Caco-2 (cell line): ENCODE measurements around the gene TCF12. TPM values are rescaled to one million over a fixed set of nuclear protein-coding genes. Genes with fewer than 3 reads are reported as not detected.

Experiments used
- BruUV-seq: library from RNA; stranded (reverse); fragments of 400-500 nt; replicated peaks from 2 replicates; lab custom pipeline; 2021; lab: Mats Ljungman, UMichigan
- CTCF ChIA-PET: fragments of 300-600 bp; sonication (Branson Sonifier 250); formaldehyde crosslinking; loops from one replicate; lab custom pipeline; 2022; ENCODE audit warnings: antibody characterized with exemption; lab: Charles Lee
- POLR2A ChIA-PET: fragments of 300-600 bp; sonication (Branson Sonifier 250); formaldehyde crosslinking; loops from one replicate; lab custom pipeline; 2022; ENCODE audit warnings: antibody characterized with exemption; lab: Charles Lee
- DNase-seq, 2 experiments: peaks; one replicate each; pipeline versions ENCODE4 v3.0.0 to v3.0.0-alpha.2; 2020 to 2022
- H3K27me3 ChIP-seq: replicated peaks from 2 replicates; pipeline ENCODE4 v1.6.0; 2011; ENCODE audit warnings: low read length; ENCODE audit not compliant: control insufficient read depth, insufficient read depth
- H3K36me3 ChIP-seq: 2 replicates; pipeline ENCODE4 v1.5.1; 2011; ENCODE audit warnings: low read length; ENCODE audit not compliant: control insufficient read depth, insufficient read depth
- H3K4me1 ChIP-seq: fragments of 250-450 bp; sonication (Bioruptor Pico); 2 replicates; pipeline ENCODE4 v1.5.1; 2020; ENCODE audit warnings: mild to moderate bottlenecking
- H3K4me3 ChIP-seq: 2 replicates; pipeline ENCODE4 v1.5.1; 2011; ENCODE audit warnings: low read depth, mild to moderate bottlenecking, control low read depth, low read length
- H3K9me3 ChIP-seq: fragments of 250-450 bp; sonication (Bioruptor Pico); 2 replicates; pipeline ENCODE4 v1.5.1; 2020; ENCODE audit warnings: mild to moderate bottlenecking, moderate library complexity
- H3K27ac Mint-ChIP-seq: one replicate; pipeline ENCODE4 v1.8.0; 2022; ENCODE audit warnings: mixed read lengths; ENCODE audit not compliant: unreplicated experiment
- H3K27me3 Mint-ChIP-seq: one replicate; pipeline ENCODE4 v1.8.0; 2022; ENCODE audit warnings: mixed read lengths; ENCODE audit not compliant: insufficient read depth, unreplicated experiment
- H3K36me3 Mint-ChIP-seq: one replicate; pipeline ENCODE4 v1.8.0; 2022; ENCODE audit warnings: mild to moderate bottlenecking, mixed read lengths; ENCODE audit not compliant: insufficient read depth, unreplicated experiment
- H3K4me1 Mint-ChIP-seq: one replicate; pipeline ENCODE4 v1.8.0; 2022; ENCODE audit warnings: low read depth, mixed read lengths; ENCODE audit not compliant: unreplicated experiment
- H3K4me3 Mint-ChIP-seq: one replicate; pipeline ENCODE4 v1.8.0; 2022; ENCODE audit warnings: mild to moderate bottlenecking, moderate library complexity, mixed read lengths; ENCODE audit not compliant: unreplicated experiment
- H3K9me3 Mint-ChIP-seq: one replicate; pipeline ENCODE4 v1.8.0; 2022; ENCODE audit warnings: mixed read lengths; ENCODE audit not compliant: unreplicated experiment
- CTCF ChIP-seq, 2 experiments: fragments of 200-600 bp in 1 of 2; IDR thresholded peaks; 1 replicate in 1 of 2; 2 replicates in 1 of 2; pipeline versions ENCODE4 v1.5.1 to v1.8.0; 2011 to 2022; ENCODE audit warnings: antibody characterized with exemption in 1 of 2, control low read depth in 1 of 2, inconsistent platforms in 1 of 2, low read depth in 1 of 2, low read length in 1 of 2, mild to moderate bottlenecking in 1 of 2, moderate library complexity in 1 of 2; ENCODE audit not compliant: insufficient read depth in 1 of 2, severe bottlenecking in 1 of 2, unreplicated experiment in 1 of 2
- intact Hi-C: fragments of 100-400 bp; cut with micrococcal nuclease; formaldehyde crosslinking; loops from one replicate; pipeline ENCODE4 v1.10.0; 2022; ENCODE audit not compliant: unreplicated experiment
- total RNA-seq: library from RNA; stranded (reverse); gene quantifications from 2 replicates; pipeline ENCODE4 v1.2.3, GENCODE V29; 2022

TCF12 gene
- total RNA-seq, 1 experiment from 2014 or later, result 64.4 TPM

GRCh38 chr15:56963126-56963525, 44.7 kb downstream of the TCF12 start:
- Histone ChIP-seq H3K36me3 (no peaks in the 10 kb centered on the region), H3K4me3 (no peak overlapping the region), H3K27me3 (no peaks in the 10 kb centered on the region), H3K9me3 (no peaks in the 10 kb centered on the region), H3K4me1 (peaks cover 30% of the 10 kb centered on the region)
- no peaks in the 10 kb centered on the region for H3K9me3 Mint-ChIP-seq
- peaks cover 28% of the 10 kb centered on the region for H3K4me1 Mint-ChIP-seq
- H3K4me3 Mint-ChIP-seq, result no peak overlapping the region
- no peak for TF ChIP-seq CTCF (IDR thresholded peaks at IDR 0.05; ENCODE audit: insufficient read depth in 1 of 2, low read depth in 1 of 2, low read length in 1 of 2, severe bottlenecking in 1 of 2, unreplicated experiment in 1 of 2)
- no peak overlapping the region for H3K27ac Mint-ChIP-seq
- no TSS peak for BruUV-seq
- no peak for DNase-seq
- H3K36me3 Mint-ChIP-seq, result no peaks in the 10 kb centered on the region
- intact Hi-C loops, result no loop called here
- ChIA-PET CTCF (no interaction called here), POLR2A (no interaction called here)
- H3K27me3 Mint-ChIP-seq, result no peaks in the 10 kb centered on the region

GRCh38 chr15:56963710-56964109, 45.3 kb downstream of the TCF12 start:
- Mint-ChIP-seq H3K4me3 (no peak overlapping the region), H3K27me3 (no peaks in the 10 kb centered on the region), H3K4me1 (peaks cover 27% of the 10 kb centered on the region), H3K36me3 (no peaks in the 10 kb centered on the region), H3K9me3 (no peaks in the 10 kb centered on the region), H3K27ac (no peak overlapping the region)
- no TSS peak for BruUV-seq
- POLR2A ChIA-PET, result no interaction called here
- CTCF ChIA-PET, result no interaction called here
- H3K27me3 ChIP-seq, result no peaks in the 10 kb centered on the region
- H3K4me3 ChIP-seq, result no peak overlapping the region
- H3K4me1 ChIP-seq, result peaks cover 30% of the 10 kb centered on the region
- DNase-seq, result no peak
- intact Hi-C loops, result no loop called here
- no peaks in the 10 kb centered on the region for H3K36me3 ChIP-seq
- TF ChIP-seq CTCF (IDR thresholded peaks at IDR 0.05; ENCODE audit: insufficient read depth in 1 of 2, low read depth in 1 of 2, low read length in 1 of 2, severe bottlenecking in 1 of 2, unreplicated experiment in 1 of 2), result no peak
- no peaks in the 10 kb centered on the region for H3K9me3 ChIP-seq

- CTCF ChIA-PET, result no interaction called here
- BruUV-seq, result no TSS peak
- peaks cover 30% of the 10 kb centered on the region for H3K4me1 ChIP-seq
These were observed 45.7 kb downstream of the TCF12 start for GRCh38 chr15:56964182-56964581.

More at GRCh38 chr15:56964182-56964581, 45.7 kb downstream of the TCF12 start:
- Mint-ChIP-seq H3K9me3 (no peaks in the 10 kb centered on the region), H3K4me1 (peaks cover 31% of the 10 kb centered on the region), H3K27me3 (no peaks in the 10 kb centered on the region), H3K4me3 (no peak overlapping the region), H3K36me3 (no peaks in the 10 kb centered on the region), H3K27ac (no peak overlapping the region)
- Histone ChIP-seq H3K27me3 (no peaks in the 10 kb centered on the region), H3K4me3 (no peak overlapping the region), H3K9me3 (no peaks in the 10 kb centered on the region), H3K36me3 (no peaks in the 10 kb centered on the region)
- intact Hi-C loops, result no loop called here
- TF ChIP-seq CTCF (IDR thresholded peaks at IDR 0.05; ENCODE audit: insufficient read depth in 1 of 2, low read depth in 1 of 2, low read length in 1 of 2, severe bottlenecking in 1 of 2, unreplicated experiment in 1 of 2), result no peak
- DNase-seq, result no peak
- POLR2A ChIA-PET, result no interaction called here
